Measurements from ENCODE around the gene NLRP1. TPM values are rescaled to one million over a fixed set of nuclear protein-coding genes. Genes with fewer than 3 reads are reported as not detected.

The NLRP1 gene
- 35.1 and 55.4 TPM in 2 replicates for total RNA-seq (ENCODE audit: low replicate concordance)

- peak within 1 kb of the TSS; percentile 87 for H3K4me3 ChIP-seq (ENCODE audit: low read depth, low read length)
- peak; percentile 96 for DNase-seq (ENCODE audit: low read depth)
- no peak for TF ChIP-seq CTCF (IDR thresholded peaks at IDR 0.05; ENCODE audit: insufficient read depth, low read length)
Observed at GRCh38 chr17:5584383-5585286, at the start of gene NLRP1. Gene NLRP1, minus strand, starts transcription at chr17:5584509. Its CDS starts 552 bp downstream, at chr17:5583957.

- no peak overlapping the region for H3K4me3 ChIP-seq (ENCODE audit: low read depth, low read length)
Observed at GRCh38 chr17:5631958-5632590, 47.8 kb upstream of the NLRP1 start.

GRCh38 chr17:5630434-5630833 is 46.1 kb upstream of the NLRP1 start:
- TF ChIP-seq CTCF (IDR thresholded peaks at IDR 0.05; ENCODE audit: insufficient read depth, low read length), result no peak
- no peak overlapping the region for H3K4me3 ChIP-seq (ENCODE audit: low read depth, low read length)
- DNase-seq (ENCODE audit: low read depth), result peak; percentile 66

More at GRCh38 chr17:5631958-5632590, 47.8 kb upstream of the NLRP1 start:
- TF ChIP-seq CTCF (IDR thresholded peaks at IDR 0.05; ENCODE audit: insufficient read depth, low read length), result no peak
- peak; percentile 16 for DNase-seq (ENCODE audit: low read depth)

- no peak overlapping the region for H3K4me3 ChIP-seq (ENCODE audit: low read depth, low read length)
- no peak for TF ChIP-seq CTCF (IDR thresholded peaks at IDR 0.05; ENCODE audit: insufficient read depth, low read length)
- no peak for DNase-seq (ENCODE audit: low read depth)
Observed at GRCh38 chr17:5629128-5629527, 44.8 kb upstream of the NLRP1 start.

GRCh38 chr17:5628262-5628661 is 44.0 kb upstream of the NLRP1 start:
- no peak for TF ChIP-seq CTCF (IDR thresholded peaks at IDR 0.05; ENCODE audit: insufficient read depth, low read length)
- H3K4me3 ChIP-seq (ENCODE audit: low read depth, low read length), result no peak overlapping the region

GRCh38 chr17:5624211-5624610 is 39.9 kb upstream of the NLRP1 start:
- H3K4me3 ChIP-seq (ENCODE audit: low read depth, low read length), result no peak overlapping the region
- DNase-seq (ENCODE audit: low read depth), result no peak
- no peak for TF ChIP-seq CTCF (IDR thresholded peaks at IDR 0.05; ENCODE audit: insufficient read depth, low read length)

More at GRCh38 chr17:5628262-5628661, 44.0 kb upstream of the NLRP1 start:
- DNase-seq (ENCODE audit: low read depth), result no peak

Measured in fibroblast of the aortic adventitia (primary cell).